Measurements from ENCODE around the gene NUP153. TPM values are rescaled to one million over a fixed set of nuclear protein-coding genes. Genes with fewer than 3 reads are reported as not detected.

Gene NUP153
- total RNA-seq, 1 experiment from 2014 or later: 67.0 TPM

DNA sequence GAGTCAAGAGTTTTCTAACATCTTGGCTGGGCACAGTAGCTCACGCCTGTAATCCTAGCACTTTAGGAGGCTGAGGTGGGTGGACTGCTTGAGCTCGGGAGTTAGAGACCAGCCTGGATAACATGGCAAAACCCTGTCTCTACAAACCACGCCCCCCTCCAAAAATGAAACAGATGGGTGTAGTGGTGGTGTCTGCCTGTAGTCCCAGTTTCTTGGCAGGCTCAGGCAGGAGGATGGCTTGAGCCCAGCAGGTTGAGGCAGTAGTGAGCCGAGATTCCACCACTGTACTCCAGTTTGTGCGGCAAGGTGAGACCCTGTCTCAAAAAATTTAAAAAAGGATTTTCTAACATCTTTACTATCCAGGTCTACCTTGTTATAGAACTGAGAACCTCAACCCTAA is 84.6 kb downstream of the NUP153 start (continued):
- TF ChIP-seq, protein P1, sequence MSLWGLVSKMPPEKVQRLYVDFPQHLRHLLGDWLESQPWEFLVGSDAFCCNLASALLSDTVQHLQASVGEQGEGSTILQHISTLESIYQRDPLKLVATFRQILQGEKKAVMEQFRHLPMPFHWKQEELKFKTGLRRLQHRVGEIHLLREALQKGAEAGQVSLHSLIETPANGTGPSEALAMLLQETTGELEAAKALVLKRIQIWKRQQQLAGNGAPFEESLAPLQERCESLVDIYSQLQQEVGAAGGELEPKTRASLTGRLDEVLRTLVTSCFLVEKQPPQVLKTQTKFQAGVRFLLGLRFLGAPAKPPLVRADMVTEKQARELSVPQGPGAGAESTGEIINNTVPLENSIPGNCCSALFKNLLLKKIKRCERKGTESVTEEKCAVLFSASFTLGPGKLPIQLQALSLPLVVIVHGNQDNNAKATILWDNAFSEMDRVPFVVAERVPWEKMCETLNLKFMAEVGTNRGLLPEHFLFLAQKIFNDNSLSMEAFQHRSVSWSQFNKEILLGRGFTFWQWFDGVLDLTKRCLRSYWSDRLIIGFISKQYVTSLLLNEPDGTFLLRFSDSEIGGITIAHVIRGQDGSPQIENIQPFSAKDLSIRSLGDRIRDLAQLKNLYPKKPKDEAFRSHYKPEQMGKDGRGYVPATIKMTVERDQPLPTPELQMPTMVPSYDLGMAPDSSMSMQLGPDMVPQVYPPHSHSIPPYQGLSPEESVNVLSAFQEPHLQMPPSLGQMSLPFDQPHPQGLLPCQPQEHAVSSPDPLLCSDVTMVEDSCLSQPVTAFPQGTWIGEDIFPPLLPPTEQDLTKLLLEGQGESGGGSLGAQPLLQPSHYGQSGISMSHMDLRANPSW (CRISPR knock-in tag; conservative IDR thresholded peaks at IDR 0.05; ENCODE audit: low read depth): no peak

DNA sequence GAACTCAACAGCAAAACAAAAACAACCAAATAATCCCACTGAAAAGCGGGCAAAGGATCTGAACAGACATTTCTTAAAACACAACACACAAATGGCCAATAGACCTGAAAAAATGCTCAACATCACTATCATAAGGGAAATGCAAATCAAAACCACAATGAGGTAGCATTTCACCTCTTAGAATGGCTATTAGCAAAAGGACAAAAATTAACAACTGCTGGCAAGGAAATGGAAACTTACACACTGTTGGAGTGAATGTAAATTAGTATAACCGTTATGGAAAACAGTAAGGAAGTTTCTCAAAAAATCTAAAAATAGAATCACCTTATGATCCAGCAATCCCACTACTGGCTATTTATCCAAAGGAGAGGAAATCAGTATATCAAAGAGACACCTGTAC is 85.7 kb downstream of the NUP153 start:
- TF ChIP-seq, protein P2, sequence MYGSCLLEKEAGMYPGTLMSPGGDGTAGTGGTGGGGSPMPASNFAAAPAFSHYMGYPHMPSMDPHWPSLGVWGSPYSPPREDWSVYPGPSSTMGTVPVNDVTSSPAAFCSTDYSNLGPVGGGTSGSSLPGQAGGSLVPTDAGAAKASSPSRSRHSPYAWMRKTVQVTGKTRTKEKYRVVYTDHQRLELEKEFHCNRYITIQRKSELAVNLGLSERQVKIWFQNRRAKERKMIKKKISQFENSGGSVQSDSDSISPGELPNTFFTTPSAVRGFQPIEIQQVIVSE (CRISPR knock-in tag; IDR thresholded peaks at IDR 0.05; ENCODE audit: borderline replicate concordance): no peak
- no peak for TF ChIP-seq ETV6 (CRISPR knock-in tag; IDR thresholded peaks at IDR 0.05)
- no peak for TF ChIP-seq MYBL2 (CRISPR knock-in tag; IDR thresholded peaks at IDR 0.05)
- TF ChIP-seq, protein P3, sequence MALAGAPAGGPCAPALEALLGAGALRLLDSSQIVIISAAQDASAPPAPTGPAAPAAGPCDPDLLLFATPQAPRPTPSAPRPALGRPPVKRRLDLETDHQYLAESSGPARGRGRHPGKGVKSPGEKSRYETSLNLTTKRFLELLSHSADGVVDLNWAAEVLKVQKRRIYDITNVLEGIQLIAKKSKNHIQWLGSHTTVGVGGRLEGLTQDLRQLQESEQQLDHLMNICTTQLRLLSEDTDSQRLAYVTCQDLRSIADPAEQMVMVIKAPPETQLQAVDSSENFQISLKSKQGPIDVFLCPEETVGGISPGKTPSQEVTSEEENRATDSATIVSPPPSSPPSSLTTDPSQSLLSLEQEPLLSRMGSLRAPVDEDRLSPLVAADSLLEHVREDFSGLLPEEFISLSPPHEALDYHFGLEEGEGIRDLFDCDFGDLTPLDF (CRISPR knock-in tag; IDR thresholded peaks at IDR 0.05): no peak
- TF ChIP-seq, protein P4, sequence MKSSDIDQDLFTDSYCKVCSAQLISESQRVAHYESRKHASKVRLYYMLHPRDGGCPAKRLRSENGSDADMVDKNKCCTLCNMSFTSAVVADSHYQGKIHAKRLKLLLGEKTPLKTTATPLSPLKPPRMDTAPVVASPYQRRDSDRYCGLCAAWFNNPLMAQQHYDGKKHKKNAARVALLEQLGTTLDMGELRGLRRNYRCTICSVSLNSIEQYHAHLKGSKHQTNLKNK (CRISPR knock-in tag; IDR thresholded peaks at IDR 0.05): no peak
- no peak for TF ChIP-seq CBFB (CRISPR knock-in tag; IDR thresholded peaks at IDR 0.05; ENCODE audit: low read depth)
- no peak for TF ChIP-seq ZNF232 (CRISPR knock-in tag; IDR thresholded peaks at IDR 0.05)
- no peak for TF ChIP-seq SP1 (CRISPR knock-in tag; conservative IDR thresholded peaks at IDR 0.05)
- no peak for TF ChIP-seq FOXJ3 (CRISPR knock-in tag; IDR thresholded peaks at IDR 0.05; ENCODE audit: borderline replicate concordance)
- no peak for TF ChIP-seq JAZF1 (CRISPR knock-in tag; IDR thresholded peaks at IDR 0.05)
- H3K36me3 Mint-ChIP-seq: peaks cover 65% of the 10 kb centered on the region

DNA sequence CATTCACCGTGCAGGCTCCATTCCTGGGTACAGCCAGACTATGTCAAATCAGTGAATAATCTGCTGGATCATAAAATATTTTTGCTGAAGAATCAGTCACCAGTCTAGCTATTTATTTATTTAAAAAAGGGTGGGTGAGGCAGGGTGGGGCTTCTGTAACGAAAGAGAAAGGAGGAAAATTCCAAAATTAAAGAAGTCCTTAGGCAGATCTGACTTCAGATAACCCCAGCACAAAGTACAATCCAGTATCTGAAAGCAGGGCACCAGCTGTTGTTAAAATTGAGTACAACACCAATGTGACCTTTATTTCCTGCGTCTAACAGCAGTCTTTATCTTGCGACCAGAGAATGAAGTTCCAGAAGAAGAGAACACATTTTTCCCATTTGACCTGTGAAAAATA is 90.9 kb downstream of the NUP153 start:
- ATAC-seq (no peak), DNase-seq (ENCODE audit: low spot score) (no peak)
- ChIA-PET CTCF (no interaction called here), POLR2A (no interaction called here)
- no peaks in the 10 kb centered on the region for H3K4me1 Mint-ChIP-seq
- H3K36me3 Mint-ChIP-seq: peaks cover 33% of the 10 kb centered on the region
- no peak overlapping the region for H3K27ac Mint-ChIP-seq
- no peaks in the 10 kb centered on the region for H3K27me3 Mint-ChIP-seq (ENCODE audit: low read depth)
- no peaks in the 10 kb centered on the region for H3K9me3 Mint-ChIP-seq
- H3K4me3 Mint-ChIP-seq: no peak overlapping the region
- TF ChIP-seq, protein P5, sequence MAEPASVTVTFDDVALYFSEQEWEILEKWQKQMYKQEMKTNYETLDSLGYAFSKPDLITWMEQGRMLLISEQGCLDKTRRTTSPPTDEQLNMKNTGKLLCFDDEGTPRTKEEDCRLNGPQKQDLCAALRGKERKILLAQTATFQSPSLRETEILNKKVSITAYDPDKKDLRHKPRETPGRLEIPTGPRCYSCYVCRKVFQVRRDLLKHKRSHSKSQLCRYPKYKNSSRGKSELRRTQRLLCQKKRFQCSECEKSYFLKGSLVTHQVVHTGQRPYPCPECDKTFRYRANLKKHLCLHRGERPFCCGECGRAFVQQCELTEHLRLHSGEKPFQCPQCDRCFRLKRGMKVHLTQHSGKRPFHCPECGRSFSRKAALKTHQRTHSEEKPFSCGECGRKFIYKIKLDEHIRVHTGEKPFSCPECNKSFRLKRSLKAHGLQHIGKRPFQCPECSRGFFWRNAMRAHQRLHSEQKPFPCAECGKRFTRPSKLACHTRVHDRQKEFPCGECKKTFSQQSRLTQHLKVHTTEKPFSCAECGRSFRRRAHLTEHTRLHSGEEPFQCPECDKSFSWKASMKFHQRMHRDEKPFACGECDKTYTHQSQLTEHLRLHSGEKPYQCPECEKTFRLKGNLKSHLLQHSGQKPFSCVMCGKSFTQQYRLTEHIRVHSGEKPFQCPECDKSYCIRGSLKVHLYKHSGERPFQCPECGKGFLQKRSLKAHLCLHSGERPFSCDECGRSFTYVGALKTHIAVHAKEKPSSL (CRISPR knock-in tag; conservative IDR thresholded peaks at IDR 0.05): no peak
- TF ChIP-seq ZNF396 (CRISPR knock-in tag; IDR thresholded peaks at IDR 0.05; ENCODE audit: borderline replicate concordance): no peak
- TF ChIP-seq, protein P6, sequence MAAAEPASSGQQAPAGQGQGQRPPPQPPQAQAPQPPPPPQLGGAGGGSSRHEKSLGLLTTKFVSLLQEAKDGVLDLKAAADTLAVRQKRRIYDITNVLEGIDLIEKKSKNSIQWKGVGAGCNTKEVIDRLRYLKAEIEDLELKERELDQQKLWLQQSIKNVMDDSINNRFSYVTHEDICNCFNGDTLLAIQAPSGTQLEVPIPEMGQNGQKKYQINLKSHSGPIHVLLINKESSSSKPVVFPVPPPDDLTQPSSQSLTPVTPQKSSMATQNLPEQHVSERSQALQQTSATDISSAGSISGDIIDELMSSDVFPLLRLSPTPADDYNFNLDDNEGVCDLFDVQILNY (CRISPR knock-in tag; IDR thresholded peaks at IDR 0.05): no peak
- TF ChIP-seq, protein P2 (CRISPR knock-in tag; IDR thresholded peaks at IDR 0.05; ENCODE audit: borderline replicate concordance): no peak
- TF ChIP-seq, protein P1 (CRISPR knock-in tag; conservative IDR thresholded peaks at IDR 0.05; ENCODE audit: low read depth): no peak
- TF ChIP-seq, protein P3 (CRISPR knock-in tag; IDR thresholded peaks at IDR 0.05): no peak
- TF ChIP-seq, protein P7, sequence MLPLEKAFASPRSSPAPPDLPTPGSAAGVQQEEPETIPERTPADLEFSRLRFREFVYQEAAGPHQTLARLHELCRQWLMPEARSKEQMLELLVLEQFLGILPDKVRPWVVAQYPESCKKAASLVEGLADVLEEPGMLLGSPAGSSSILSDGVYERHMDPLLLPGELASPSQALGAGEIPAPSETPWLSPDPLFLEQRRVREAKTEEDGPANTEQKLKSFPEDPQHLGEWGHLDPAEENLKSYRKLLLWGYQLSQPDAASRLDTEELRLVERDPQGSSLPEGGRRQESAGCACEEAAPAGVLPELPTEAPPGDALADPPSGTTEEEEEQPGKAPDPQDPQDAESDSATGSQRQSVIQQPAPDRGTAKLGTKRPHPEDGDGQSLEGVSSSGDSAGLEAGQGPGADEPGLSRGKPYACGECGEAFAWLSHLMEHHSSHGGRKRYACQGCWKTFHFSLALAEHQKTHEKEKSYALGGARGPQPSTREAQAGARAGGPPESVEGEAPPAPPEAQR (CRISPR knock-in tag; IDR thresholded peaks at IDR 0.05): no peak
- TF ChIP-seq ZNF263 (CRISPR knock-in tag; IDR thresholded peaks at IDR 0.05; ENCODE audit: low read depth): no peak

More for the DNA sequence above, 85.7 kb downstream of the NUP153 start:
- DNase-seq (ENCODE audit: low spot score) (no peak), ATAC-seq (no peak)
- H3K27ac Mint-ChIP-seq: no peak overlapping the region
- H3K27me3 Mint-ChIP-seq (ENCODE audit: low read depth): no peaks in the 10 kb centered on the region
- no peaks in the 10 kb centered on the region for H3K9me3 Mint-ChIP-seq
- no peak overlapping the region for H3K4me3 Mint-ChIP-seq
- POLR2A ChIA-PET: no interaction called here
- H3K4me1 Mint-ChIP-seq: no peaks in the 10 kb centered on the region
- CTCF ChIA-PET: interaction anchor here (0.6 kb wide), 1 partner anchor 319 kb away, joined by 4 read pairs; no protein-coding TSS in a partner anchor

Data from WTC11 (cell line).